ENCODE measurements around the gene AOPEP. TPM values are rescaled to one million over a fixed set of nuclear protein-coding genes. Genes with fewer than 3 reads are reported as not detected.
A peak's percentile ranks its signal among the peaks of the same experiment; 100 is the strongest.

The AOPEP gene
- total and polyA plus RNA-seq, 2 of the 13 experiments (the other 11 are each of a cell fraction or from before 2014, with no cell fraction given): 22.2 to 41.6 TPM

GRCh38 chr9:94726495-94727191 lies at the start of gene AOPEP (continued):
- TF ChIP-seq ZNF687 (CRISPR knock-in tag; IDR thresholded peaks at IDR 0.05) (peak; percentile 91), ZNF256 (CRISPR knock-in tag; conservative IDR thresholded peaks at IDR 0.05) (0 out of 2 replicates have a peak, but pooled peaks have one; percentile 44), AHDC1 (CRISPR knock-in tag; IDR thresholded peaks at IDR 0.05; ENCODE audit: borderline replicate concordance) (no peak), ZNF10 (CRISPR knock-in tag; IDR thresholded peaks at IDR 0.05; ENCODE audit: borderline replicate concordance, low read depth) (no peak), ZNF335 (CRISPR knock-in tag; IDR thresholded peaks at IDR 0.05) (peak; percentile 52; the same call in 1 of the 2 replicates), NCOA1 (CRISPR knock-in tag; IDR thresholded peaks at IDR 0.05) (no peak), SMAD1 (CRISPR knock-in tag; IDR thresholded peaks at IDR 0.05; ENCODE audit: borderline replicate concordance, low read depth) (peak; percentile 72; the same call in 1 of the 2 replicates), USF2 (IDR thresholded peaks at IDR 0.05; ENCODE audit: low read depth, low read length) (peak; percentile 39; the same call in 1 of the 2 replicates), USF2 (CRISPR knock-in tag; IDR thresholded peaks at IDR 0.05; ENCODE audit: borderline replicate concordance) (peak; percentile 71), NCOA2 (CRISPR knock-in tag; IDR thresholded peaks at IDR 0.05) (peak; percentile 28), SMAD3 (CRISPR knock-in tag; IDR thresholded peaks at IDR 0.05) (peak; percentile 42; the same call in 1 of the 2 replicates), REPIN1 (CRISPR knock-in tag; IDR thresholded peaks at IDR 0.05; ENCODE audit: borderline replicate concordance, low read depth) (peak; percentile 45; the same call in 1 of the 2 replicates), HOXA5 (CRISPR knock-in tag; IDR thresholded peaks at IDR 0.05) (peak; percentile 84), ZNF234 (CRISPR knock-in tag; conservative IDR thresholded peaks at IDR 0.05) (no peak), FOSL2 (CRISPR knock-in tag; IDR thresholded peaks at IDR 0.05) (peak; percentile 72)
